A172 (cell line): Measurements from ENCODE around the gene CDRT4. TPM values are rescaled to one million over a fixed set of nuclear protein-coding genes. Genes with fewer than 3 reads are reported as not detected.

Source experiments
- DNase-seq: peaks from one replicate; pipeline ENCODE4 v3.0.0-alpha.2; 2015; ENCODE audit warnings: low spot score
- total RNA-seq: library from RNA; depleted of rRNA; stranded (reverse); fragments of >200 nt; shearing (Covaris generic); gene quantifications from 2 replicates; pipeline ENCODE4 v1.2.3, GENCODE V29; 2014; rRNA removed

CDRT4 gene
- total RNA-seq, 1 experiment from 2014 or later, result 0.96 TPM

GRCh38 chr17:15397620-15398019 lies 69.8 kb downstream of the CDRT4 start:
- DNase-seq, result no peak

GRCh38 chr17:15395091-15395490 lies 72.3 kb downstream of the CDRT4 start:
- no peak for DNase-seq

- no peak for DNase-seq
Measured at GRCh38 chr17:15393414-15393813, 74.0 kb downstream of the CDRT4 start.

- DNase-seq, result peak; percentile 90
Measured at GRCh38 chr17:15392326-15392741, 75.1 kb downstream of the CDRT4 start.

- no peak for DNase-seq
Measured at GRCh38 chr17:15388356-15389041, 78.9 kb downstream of the CDRT4 start.

GRCh38 chr17:15386083-15386482 lies 81.3 kb downstream of the CDRT4 start:
- DNase-seq, result no peak

Other genes with a start within 250 kb of the CDRT4 start
- gene PMP22, start 202.3 kb downstream of the CDRT4 start, total RNA-seq, result 45.4 and 53.0 TPM in 2 replicates
- gene TEKT3, start 126.0 kb downstream of the CDRT4 start, total RNA-seq, result not detected in 2 replicates
- gene TVP23C, start 95.9 kb upstream of the CDRT4 start, total RNA-seq, result 22.3 and 32.2 TPM in 2 replicates
- gene FBXW10B, start 152.1 kb upstream of the CDRT4 start, total RNA-seq, result 2.7 and 4.8 TPM in 2 replicates
- 153 and 163 TPM in 2 replicates for gene TRIM16, start 216.7 kb upstream of the CDRT4 start, total RNA-seq
- 49.1 and 97.4 TPM in 2 replicates for gene ZNF286A, start 232.1 kb upstream of the CDRT4 start, total RNA-seq